Measurements from ENCODE around the gene DUSP8. TPM values are rescaled to one million over a fixed set of nuclear protein-coding genes. Genes with fewer than 3 reads are reported as not detected.

The DUSP8 gene
- total RNA-seq, 1 experiment from 2014 or later = 7.7 TPM

GRCh38 chr11:1571760-1572196 lies 293 bp downstream of the DUSP8 start:
- ChIA-PET POLR2A (interaction anchor here (0.6 to 0.8 kb wide), 2 partner anchors 93 to 639 kb away, joined by 3 to 4 read pairs; no protein-coding TSS in a partner anchor), CTCF (interaction anchor here (0.6 to 3.8 kb wide), 2 partner anchors 25 to 79 kb away, joined by 4 to 138 read pairs; no protein-coding TSS in a partner anchor)
- no peaks in the 10 kb centered on the region for H3K36me3 ChIP-seq (ENCODE audit: control insufficient read depth, insufficient read depth, low read length)
- H3K4me3 ChIP-seq (ENCODE audit: low read depth, low read length) = peak overlapping the region; percentile 29
- no peak overlapping the region for H3K27ac Mint-ChIP-seq (ENCODE audit: unreplicated experiment)
- DNase-seq = no peak
- intact Hi-C loops (cut with micrococcal nuclease; ENCODE audit: unreplicated experiment) = loop anchor here (5.0 kb wide), 1 partner anchor 459 kb away; no protein-coding TSS in a partner anchor
- H3K4me1 Mint-ChIP-seq (ENCODE audit: low read depth, unreplicated experiment) = peaks cover 6% of the 10 kb centered on the region
- no TSS peak for BruUV-seq (replicated peaks)
- H3K4me3 Mint-ChIP-seq (ENCODE audit: unreplicated experiment) = peak overlapping the region; percentile 70
- H3K4me1 ChIP-seq = peaks cover 14% of the 10 kb centered on the region; the same call in 1 of the 2 replicates
- no peaks in the 10 kb centered on the region for H3K27me3 Mint-ChIP-seq (ENCODE audit: insufficient read depth, unreplicated experiment)
- TF ChIP-seq CTCF (IDR thresholded peaks at IDR 0.05; ENCODE audit: insufficient read depth in 1 of 2, low read depth in 1 of 2, low read length in 1 of 2, severe bottlenecking in 1 of 2, unreplicated experiment in 1 of 2) = no peak
- H3K36me3 Mint-ChIP-seq (ENCODE audit: insufficient read depth, unreplicated experiment) = no peaks in the 10 kb centered on the region
- no peaks in the 10 kb centered on the region for H3K9me3 Mint-ChIP-seq (ENCODE audit: unreplicated experiment)
- no peaks in the 10 kb centered on the region for H3K9me3 ChIP-seq
- peaks cover 2% of the 10 kb centered on the region for H3K27me3 ChIP-seq (replicated peaks; ENCODE audit: control insufficient read depth, insufficient read depth, low read length)

GRCh38 chr11:1570896-1571759 lies 943 bp downstream of the DUSP8 start:
- peak overlapping the region; percentile 52 for H3K4me3 Mint-ChIP-seq (ENCODE audit: unreplicated experiment)
- intact Hi-C loops (cut with micrococcal nuclease; ENCODE audit: unreplicated experiment) = loop anchor here (5.0 kb wide), 1 partner anchor 459 kb away; no protein-coding TSS in a partner anchor
- peak in 1 of 2 experiments; percentile 30 for DNase-seq
- no peaks in the 10 kb centered on the region for H3K27me3 Mint-ChIP-seq (ENCODE audit: insufficient read depth, unreplicated experiment)
- no peaks in the 10 kb centered on the region for H3K9me3 Mint-ChIP-seq (ENCODE audit: unreplicated experiment)
- H3K36me3 Mint-ChIP-seq (ENCODE audit: insufficient read depth, unreplicated experiment) = no peaks in the 10 kb centered on the region
- H3K27me3 ChIP-seq (replicated peaks; ENCODE audit: control insufficient read depth, insufficient read depth, low read length) = peaks cover 2% of the 10 kb centered on the region
- BruUV-seq (replicated peaks) = no TSS peak
- peaks cover 14% of the 10 kb centered on the region; the same call in 1 of the 2 replicates for H3K4me1 ChIP-seq
- ChIA-PET POLR2A (no interaction called here), CTCF (no interaction called here)
- H3K9me3 ChIP-seq = no peaks in the 10 kb centered on the region
- peak overlapping the region; percentile 29 for H3K4me3 ChIP-seq (ENCODE audit: low read depth, low read length)
- no peak overlapping the region for H3K27ac Mint-ChIP-seq (ENCODE audit: unreplicated experiment)
- TF ChIP-seq CTCF (IDR thresholded peaks at IDR 0.05; ENCODE audit: insufficient read depth in 1 of 2, low read depth in 1 of 2, low read length in 1 of 2, severe bottlenecking in 1 of 2, unreplicated experiment in 1 of 2) = no peak
- no peaks in the 10 kb centered on the region for H3K36me3 ChIP-seq (ENCODE audit: control insufficient read depth, insufficient read depth, low read length)
- peaks cover 6% of the 10 kb centered on the region for H3K4me1 Mint-ChIP-seq (ENCODE audit: low read depth, unreplicated experiment)

- Histone ChIP-seq H3K36me3 (ENCODE audit: control insufficient read depth, insufficient read depth, low read length) (no peaks in the 10 kb centered on the region), H3K4me1 (peaks cover 14% of the 10 kb centered on the region; the same call in 1 of the 2 replicates), H3K9me3 (no peaks in the 10 kb centered on the region), H3K4me3 (ENCODE audit: low read depth, low read length) (no peak overlapping the region), H3K27me3 (replicated peaks; ENCODE audit: control insufficient read depth, insufficient read depth, low read length) (peaks cover 2% of the 10 kb centered on the region)
- no peak for TF ChIP-seq CTCF (IDR thresholded peaks at IDR 0.05; ENCODE audit: insufficient read depth in 1 of 2, low read depth in 1 of 2, low read length in 1 of 2, severe bottlenecking in 1 of 2, unreplicated experiment in 1 of 2)
- Mint-ChIP-seq H3K4me3 (ENCODE audit: unreplicated experiment) (peak overlapping the region; percentile 52), H3K27ac (ENCODE audit: unreplicated experiment) (no peak overlapping the region), H3K36me3 (ENCODE audit: insufficient read depth, unreplicated experiment) (no peaks in the 10 kb centered on the region), H3K4me1 (ENCODE audit: low read depth, unreplicated experiment) (peaks cover 6% of the 10 kb centered on the region), H3K9me3 (ENCODE audit: unreplicated experiment) (no peaks in the 10 kb centered on the region), H3K27me3 (ENCODE audit: insufficient read depth, unreplicated experiment) (no peaks in the 10 kb centered on the region)
- intact Hi-C loops (cut with micrococcal nuclease; ENCODE audit: unreplicated experiment) = loop anchor here (5.0 kb wide), 1 partner anchor 458 kb away; no protein-coding TSS in a partner anchor
- ChIA-PET CTCF (interaction anchor here (1.3 kb wide), 1 partner anchor 17 kb away, joined by 3 read pairs; no protein-coding TSS in a partner anchor), POLR2A (no interaction called here)
- DNase-seq = no peak
- BruUV-seq (replicated peaks) = TSS peak; percentile 60
These were observed 1.6 kb downstream of the DUSP8 start for GRCh38 chr11:1570531-1570895.

Measured in Caco-2 (cell line).